CD4-positive, alpha-beta T cell treated with Interleukin-6 at 100 ng/mL for 8 hours (primary cell): Measurements from ENCODE around the gene GALNT9.

ENCODE experiments used
- DNase-seq: peaks from one replicate; pipeline ENCODE4 v3.0.0-alpha.2; 2020; ENCODE audit warnings: mixed read lengths, low spot score

GALNT9 gene

DNA sequence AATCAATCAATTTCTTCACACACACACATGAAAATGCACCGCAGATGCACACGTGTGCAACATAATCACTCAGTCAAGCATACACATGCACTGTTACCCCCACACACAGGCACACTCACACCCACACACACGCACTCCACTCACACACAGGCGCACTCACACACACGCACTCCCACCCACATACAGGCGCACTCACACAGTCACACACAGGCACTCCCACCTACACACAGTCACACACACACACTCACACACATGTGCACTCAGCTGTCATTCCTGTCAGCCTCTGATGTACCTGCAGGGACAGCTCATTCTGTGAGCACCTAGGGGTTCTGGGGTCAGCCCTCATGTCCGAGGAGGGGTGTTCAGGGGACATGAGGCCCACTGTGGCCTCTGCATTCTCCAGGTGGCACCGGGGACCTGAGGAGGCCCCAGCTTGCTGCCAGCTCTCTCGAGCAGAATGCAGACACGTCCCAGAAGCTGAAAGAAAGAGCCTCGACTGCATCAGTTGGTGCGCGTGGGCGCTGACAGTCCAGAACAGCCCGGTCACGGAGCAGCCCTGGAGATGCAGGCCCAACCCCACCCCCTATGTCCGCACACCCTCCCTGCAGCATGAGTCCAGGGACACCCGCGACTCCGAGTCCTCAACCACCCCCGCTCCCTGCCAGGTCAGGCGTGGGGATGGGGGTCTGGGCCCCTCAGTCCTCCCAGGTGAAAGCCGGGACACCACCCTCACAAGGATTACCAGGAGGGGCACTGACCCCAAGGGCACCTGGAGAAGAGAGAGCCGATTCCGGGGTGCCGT lies 115.8 kb downstream of the GALNT9 start:
- DNase-seq, result no peak

DNA sequence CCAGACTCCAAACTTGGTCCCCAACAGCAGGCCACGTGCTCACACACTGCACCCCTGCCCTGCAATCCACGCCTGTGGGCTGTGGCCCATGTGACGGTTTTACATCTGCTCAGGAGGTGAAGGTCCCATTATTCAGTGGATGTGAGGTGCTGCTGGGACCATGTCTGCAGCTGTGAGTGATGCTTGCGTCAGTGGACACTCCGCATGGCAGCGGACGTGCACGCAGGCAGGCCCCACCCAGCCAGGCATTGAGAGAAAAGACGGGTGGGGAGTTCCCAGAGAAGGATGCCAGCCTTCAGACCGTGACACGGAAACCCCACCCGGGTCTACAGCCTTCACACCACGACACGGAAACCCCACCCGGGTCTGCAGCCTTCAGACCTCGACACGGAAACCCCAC lies 117.6 kb downstream of the GALNT9 start:
- DNase-seq, result no peak

DNA sequence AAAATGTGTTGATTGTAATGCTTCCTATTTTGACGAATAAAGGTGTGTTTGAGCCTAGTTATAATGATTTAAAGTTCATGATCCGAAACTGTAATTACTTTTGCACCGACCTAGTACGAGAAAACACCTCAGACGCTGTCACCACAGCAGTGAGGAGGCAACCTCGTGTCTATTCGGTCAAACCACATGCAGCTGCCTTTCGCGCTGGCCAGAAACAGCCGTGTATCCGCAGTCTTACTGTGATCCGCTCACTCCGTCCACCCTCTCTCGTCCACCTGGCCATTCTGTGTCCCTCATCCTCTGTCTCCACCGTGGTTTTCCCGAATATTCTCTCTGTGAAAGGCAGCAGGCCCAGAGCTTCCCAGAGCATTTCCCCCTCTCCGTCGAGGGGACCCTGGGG lies 118.1 kb downstream of the GALNT9 start:
- DNase-seq, result no peak

DNA sequence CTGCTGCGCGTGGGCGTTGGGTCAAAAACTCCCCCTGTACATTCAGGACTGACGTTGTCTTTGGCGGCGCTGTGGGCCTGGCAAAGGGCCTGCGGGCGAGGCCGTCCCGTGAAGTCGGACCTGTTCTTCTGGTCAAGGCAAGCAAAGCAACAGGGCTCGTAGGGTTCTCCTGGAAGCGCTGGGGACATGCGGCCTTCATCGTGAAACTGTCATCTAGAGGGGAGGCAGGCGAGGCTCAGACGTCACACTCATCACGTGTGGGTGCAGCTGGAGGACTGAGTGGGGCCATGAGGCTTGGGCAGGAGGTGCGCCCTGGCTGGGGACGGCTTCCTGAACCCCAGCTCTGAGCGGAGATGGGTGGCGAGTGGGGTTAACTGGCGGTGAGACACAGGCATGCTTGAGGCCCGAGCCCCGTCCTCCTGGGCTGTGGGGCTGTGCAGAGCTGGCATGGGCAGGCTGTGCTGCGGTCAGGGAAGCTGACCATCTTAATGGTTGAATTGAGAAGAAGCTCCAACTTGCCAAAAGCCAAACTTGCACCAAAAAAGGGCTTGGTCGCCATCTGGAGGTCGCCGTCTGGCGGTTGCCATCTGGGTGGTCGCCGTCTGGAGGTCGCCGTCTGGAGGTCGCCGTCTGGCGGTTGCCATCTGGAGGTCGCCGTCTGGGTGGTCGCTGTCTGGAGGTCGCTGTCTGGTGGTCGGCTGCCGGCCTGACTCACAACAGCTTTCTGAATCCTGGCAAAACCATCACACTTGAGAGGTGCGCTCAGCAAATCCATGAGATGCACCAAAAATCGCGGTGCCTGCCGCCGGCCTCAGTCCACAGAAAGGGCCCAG lies 119.0 kb downstream of the GALNT9 start:
- no peak for DNase-seq

DNA sequence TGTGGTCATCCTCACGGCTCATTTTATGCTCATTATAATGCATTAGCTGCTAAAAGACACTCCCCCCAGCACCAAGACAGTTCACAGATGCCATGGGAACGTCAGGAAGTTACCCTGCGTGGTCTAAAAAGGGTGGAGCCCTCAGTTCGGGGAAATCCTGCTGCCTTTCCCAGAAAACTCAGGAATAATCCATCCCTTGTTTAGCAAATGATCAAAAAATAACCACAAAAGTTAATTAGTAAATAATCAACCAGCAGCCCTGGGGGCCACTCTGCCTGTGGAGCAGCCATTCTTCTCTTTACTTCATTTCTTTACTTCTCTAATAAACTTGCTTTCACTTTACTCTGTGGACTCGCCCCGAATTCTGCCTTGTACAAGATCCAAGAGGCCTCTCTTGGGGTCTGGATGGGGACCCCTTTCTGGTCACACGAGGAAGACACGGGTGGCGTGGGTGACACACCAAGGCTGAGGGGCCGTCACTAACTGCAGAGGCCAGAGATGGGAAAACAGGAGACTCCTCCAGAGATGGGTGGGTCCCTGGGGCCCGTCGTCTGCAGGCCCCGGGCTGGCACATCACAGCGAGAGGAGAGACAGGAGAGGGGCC lies 119.7 kb downstream of the GALNT9 start:
- DNase-seq, result no peak

DNA sequence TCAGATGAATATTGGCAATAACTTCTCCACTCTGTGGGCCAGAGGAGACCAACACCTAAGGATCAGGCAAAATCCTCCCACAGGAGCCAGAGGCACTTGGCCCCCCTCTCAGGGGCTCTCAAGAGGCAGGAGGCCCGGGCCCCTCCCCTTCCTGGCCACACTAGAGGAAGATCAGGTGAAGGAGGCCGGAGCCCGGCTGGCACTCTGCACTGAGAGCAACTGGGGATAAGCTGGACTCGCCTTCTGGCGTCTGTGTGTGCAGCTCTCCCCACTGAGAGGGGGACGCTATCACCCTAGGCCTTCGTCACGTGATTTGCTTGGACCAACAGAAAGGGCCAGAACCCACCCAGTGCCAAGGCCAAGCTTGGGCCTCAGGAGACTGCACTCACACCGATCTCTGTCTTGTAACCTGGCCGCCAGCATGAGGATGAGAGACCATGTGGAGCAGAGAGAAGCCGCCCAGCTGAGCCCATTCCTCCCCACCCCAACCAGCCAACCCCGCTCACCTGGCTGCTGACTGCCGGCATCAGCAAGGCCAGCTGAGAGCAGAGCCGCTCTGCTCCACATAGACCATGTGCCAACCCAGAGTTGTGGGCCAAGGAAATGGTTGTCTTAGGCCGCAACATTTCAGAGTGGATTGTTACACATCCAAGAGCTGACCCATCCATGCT lies 121.1 kb downstream of the GALNT9 start:
- DNase-seq, result no peak

DNA sequence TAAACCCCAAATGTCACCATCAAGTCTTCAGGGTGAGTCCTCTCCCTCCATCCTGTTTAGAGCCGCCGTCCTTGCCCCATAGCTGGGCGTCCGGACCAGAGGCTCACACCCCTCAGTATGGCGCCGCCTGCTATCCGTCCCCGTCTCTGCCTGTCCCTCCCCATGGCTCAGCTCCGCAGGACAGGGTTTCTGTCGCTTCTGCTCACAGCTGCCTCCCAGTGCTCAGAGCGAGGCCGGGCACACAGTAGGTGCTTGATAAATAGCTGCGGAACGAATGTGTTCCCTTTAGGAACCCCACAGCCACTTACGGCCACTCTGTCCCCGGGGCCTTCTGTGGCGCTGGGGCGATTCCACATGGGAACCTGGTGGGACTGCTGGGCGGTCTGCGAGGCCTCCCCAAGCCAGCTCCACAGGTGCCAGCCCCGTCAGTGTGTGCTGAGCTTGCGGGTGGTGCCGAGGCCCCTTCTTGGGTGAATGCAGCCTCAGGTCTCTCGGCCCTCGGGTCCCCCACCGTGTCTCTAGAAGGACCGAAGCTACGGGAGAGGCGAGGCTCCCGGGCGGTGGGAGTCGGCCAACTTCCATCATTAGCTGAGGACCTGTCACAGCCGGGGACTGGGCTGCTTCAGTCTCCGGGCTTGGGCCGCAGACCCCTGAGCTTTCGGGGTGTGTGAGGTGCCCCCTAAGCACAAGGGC lies 122.2 kb downstream of the GALNT9 start:
- no peak for DNase-seq

DNA sequence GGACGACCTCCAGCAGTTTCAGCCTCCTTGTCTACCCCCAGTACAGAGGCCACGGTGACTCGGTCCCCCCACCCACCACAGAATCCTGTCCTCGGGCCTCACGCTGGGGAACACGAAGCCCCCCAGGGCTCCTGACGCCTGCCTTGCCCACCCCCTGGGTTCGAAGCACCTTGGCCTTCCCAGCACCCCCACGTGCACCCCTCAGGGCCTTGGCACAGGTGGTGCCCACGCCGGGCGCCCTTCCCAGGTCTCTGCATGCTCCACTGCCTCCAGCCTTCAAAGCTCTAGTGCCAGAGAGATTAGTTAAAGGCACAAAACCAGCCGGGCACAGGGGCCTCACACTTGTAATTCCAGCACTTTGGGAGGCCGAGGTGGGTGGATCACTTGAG lies 123.3 kb downstream of the GALNT9 start:
- no peak for DNase-seq

DNA sequence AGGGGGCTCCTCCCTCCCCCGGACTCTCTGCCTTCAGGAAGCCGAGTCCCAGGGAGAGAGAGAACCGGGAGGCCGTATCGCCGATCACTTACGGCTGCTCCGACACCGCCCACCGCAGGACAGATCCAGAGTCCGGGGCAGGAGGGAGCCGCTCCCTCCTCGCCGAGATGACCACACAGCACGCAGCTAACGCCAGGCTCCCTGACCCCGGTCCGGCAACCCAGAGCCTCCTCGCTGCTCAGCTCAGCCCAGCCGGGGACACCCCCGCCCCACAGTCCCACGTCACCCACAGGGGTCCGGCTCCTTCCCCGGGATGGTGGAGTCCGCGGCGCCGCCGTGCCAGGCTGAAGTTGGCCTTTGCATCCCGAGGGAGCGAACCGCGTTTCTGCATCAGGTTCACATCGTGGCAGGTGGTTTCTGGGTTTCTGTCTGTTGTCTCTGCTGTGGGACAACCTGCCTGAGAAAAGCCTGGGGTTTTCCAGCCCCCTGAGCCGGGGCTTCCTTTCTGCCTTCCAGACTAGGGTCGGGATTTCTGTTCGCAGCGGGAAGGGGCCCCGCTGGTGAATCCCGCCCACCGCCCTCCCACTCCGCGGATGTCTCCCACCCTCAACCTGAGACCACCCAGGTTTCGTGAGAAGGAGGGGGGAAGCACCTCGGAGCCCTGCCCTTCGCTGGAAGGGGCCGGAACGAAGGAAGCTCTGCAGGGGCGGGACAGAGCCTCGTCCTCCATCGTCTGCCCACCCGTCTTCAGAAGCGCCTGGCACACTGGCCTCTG lies 123.9 kb downstream of the GALNT9 start:
- DNase-seq, result no peak

DNA sequence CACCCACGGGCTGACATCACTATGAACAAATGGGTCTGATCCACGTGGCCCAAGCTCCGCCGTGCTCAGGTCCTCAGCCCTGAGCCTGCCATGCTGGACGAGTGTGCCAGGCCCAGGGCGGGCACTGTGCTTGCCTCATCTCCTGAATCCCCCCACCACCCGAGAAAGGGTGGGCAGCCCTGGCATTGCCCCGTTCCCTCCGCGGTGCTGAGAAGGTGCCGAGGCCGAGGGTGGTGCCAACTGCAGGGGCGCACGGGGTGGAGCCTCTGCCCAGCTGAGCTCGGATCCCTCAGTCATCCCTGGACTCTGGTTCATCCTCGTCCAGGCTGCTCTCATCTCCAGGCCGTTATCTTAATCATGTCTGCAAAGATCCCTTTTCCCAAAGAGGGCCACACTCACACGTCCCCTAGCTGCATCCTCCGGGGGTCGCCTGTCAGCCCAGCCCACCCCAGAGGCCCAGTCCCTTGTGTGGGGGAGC lies 124.6 kb downstream of the GALNT9 start:
- no peak for DNase-seq

DNA sequence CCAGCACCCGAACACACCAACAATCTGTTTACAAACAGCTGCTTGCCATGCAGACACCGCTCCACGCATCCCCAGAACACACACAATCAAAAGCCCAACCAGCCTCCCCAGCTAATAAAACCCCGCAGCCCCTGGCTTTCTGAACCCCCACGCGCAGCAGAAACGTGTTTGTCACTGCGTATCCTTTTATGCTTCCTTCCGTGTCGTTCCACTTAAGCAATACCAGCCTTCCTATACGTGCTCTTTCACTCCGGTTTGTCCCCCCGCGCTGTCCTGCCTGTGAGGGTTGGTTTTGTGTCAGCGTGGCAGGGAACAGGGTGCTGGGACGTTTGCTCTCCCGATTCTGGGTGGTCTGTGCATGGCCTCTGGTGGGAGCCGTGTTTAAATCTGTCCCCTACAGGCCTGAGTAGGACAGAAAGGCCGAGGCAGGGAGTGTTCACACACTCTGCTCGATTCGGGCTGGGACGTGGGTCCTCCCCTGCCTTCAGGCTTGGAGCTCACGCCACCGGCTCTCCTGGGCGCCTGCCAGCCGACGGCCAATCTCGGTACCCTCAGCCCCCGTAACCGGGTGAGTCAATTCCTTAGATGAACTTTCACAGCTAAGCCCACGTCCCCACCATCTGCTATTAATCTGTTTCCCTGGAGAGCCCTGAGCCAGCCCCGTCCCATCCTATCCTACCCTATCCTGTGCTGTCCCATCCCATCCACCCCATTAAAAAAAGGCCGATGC lies 125.2 kb downstream of the GALNT9 start:
- no peak for DNase-seq

DNA sequence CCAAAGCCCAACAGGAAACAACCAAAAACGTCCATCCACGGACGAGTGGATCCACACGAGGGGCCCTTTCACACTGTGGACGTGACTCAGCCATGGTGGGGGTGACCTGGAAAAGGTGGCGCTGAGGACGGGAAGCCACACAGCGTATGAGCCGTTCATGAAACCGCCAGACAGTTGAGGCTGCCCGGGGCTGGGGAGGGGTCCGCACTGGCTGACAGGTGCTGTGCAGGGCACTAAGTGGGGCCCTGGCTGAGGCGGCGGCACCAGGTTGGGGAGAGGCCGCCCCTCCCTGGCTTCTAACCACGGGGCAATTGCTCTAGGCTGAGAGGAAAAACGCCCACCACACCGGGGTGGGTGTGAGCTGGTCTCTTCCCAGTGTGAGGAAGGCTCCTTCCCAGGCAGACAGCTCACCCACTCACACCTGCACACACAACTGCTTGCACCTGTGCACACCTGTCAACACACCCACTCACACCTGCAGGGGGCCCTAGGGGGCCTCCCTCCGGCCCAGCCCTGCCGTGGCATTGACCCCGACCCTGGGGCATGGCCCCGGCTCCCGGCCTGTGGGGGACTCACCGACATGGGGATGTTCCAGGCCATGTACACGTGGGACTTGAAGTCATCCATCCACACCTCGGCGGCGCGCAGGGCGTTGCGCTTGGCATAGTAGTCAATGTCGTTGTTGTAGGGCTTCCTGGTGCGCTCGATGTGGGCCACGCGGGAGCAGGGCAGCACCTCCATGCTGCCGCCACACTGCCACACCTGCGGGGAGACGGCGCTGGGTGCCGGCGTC lies 126.3 kb downstream of the GALNT9 start:
- no peak for DNase-seq

DNA sequence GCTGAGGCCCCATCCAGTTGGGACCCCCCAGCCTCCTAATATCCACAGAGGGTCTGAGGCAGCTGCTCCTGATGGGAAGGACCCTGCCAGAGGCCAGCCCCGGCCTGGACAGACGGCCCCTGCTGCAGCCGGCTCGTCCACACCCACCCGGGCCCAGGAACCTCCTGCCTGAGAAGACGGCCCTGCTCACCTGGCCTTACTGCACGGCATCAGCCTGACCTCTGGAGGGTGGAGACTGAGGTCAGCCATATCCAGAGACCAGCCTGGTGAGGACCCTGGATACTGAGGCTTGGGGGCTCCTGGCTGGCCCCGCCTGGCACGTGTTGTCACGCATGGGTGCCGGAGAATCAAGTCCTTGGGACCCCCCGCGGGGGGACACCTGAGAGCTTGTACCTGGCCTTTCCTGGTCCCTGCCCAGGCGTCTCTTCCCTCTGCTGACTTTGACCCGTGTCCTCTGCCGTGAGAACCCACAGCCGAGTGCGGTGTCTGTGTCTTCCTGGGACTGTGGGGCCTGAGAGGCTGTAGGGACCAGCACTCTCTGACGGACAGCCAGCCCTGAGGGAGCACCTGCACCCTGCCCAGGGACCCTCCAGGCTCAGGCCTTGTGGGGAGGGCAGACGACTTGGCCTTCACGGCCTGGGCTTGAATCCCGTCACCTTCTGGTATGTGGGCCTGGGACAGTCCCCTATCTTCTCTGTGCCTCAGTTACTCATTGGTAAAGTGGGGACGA lies 127.8 kb downstream of the GALNT9 start:
- no peak for DNase-seq

DNA sequence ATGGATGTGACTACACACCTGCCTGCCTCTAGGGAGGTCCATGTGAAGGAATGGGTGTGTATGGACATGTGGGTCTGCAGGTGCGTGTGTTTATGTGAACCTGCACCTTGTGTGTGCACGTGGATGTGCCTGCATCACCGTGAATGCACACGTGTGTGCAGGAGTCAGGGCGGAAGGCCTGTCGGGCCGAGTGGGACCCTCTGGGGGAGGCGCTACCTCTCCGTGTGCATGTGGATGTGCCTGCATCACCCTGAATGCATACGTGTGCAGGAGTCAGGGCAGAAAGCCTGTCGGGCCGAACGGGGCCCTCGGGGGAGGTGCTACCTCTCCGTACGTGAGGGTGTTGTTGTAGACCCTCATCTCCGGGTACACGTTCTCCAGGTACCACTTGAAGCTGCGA lies 128.6 kb downstream of the GALNT9 start:
- DNase-seq, result no peak

DNA sequence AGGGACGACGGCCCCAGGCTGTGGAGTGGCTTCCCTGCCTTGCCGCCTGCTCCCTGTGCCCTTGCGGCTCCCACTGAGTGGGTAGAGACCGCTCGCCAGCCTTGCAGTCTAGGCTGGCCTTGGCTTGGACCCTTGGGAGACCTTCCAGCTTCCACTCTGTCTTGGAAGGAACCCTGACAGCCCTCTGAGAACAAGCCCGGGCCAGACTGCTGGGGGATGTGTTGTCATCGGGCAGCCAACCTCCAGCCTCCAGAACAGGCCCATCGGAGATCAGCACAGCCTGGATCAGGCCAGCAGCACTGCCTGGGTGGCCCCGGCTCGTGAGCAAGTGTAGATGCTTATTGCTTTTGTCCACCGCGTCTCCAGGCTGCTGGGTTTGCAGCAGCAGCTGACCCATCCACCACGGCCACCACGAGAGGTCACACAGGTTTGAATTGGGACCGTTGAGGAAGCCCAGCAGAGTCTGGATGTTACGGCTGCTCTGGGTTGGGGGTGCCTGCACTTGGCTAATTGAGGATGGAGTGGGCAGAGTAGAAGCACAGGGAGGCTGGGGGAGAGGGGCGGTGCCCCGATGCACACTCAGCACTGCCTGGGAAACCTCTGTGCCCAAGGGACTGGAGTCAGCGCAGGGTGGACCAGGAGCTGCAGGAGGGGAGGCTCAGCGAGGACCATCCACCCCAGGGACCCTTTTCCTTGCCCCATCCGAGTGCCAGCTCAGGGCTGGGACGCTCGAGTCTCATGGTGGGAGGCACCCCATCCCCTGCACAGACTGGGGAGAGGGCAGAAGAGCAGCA lies 129.7 kb downstream of the GALNT9 start:
- DNase-seq, result no peak

DNA sequence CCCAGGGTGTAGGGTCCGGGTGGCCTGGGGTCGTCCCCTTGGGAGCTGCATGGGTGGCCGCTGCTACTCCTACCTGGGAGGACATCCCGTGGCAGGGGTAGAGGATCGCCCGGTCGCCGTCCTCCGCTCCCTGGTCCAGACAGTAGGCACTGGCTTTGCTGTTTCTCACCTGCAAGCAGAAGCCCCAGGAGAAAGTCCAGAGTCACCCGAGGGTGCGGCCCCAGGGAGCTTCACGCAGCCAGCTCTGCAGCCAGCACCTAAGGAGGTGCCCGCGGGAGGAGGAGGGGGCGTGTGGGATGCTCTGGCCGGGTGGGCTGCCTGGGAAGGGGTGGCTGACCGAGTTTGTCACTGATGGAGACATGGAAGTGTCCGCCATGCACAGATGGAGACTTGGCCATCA lies 130.3 kb downstream of the GALNT9 start:
- DNase-seq, result no peak

DNA sequence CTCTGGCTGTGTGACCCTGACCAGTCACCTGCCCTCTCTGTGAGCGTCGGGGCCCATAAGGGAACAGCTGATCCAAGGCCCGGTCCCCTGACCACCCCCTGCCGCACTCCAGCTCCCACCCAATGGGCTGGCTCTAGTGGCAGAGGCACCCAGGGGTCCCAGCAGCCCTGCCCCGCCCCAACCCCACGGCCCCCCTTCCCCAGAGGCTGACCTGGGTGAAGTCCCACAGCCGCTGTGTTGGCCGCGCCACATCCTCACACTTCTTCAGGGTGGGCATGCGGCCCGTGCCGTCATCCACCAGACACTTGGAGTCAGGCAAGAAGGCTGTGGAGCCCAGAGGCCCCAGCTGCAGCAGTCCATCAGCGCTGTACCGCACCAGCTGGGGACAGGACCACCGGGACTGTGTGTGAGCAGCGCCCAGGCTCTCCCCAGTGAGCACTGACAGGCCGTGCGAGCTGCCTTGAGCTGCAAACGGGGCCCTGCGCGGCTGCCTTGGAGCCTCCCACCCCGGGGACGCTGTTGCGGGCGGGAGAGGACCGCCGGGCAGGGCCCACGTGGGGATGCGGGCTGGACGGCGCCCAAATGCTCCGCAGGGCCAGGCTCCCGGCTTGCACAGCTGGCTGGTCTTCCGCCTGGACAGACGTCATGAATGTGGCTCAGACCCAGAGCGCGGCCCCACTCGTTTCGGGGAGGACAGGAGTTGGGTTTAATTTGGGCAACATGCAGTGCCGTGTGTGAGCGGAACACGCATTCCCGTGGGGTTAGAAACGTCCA lies 131.6 kb downstream of the GALNT9 start:
- DNase-seq, result no peak
